K562 (cell line): ENCODE data around the gene SETDB1. TPM values are rescaled to one million over a fixed set of nuclear protein-coding genes. Genes with fewer than 3 reads are reported as not detected.

Experiments
- ADNP ChIP-seq: fragments of 200-800 bp; sonication (Bioruptor generic); IDR thresholded peaks from 2 replicates; pipeline ENCODE4 v1.6.1; 2016; ENCODE audit warnings: missing genetic modification characterization, missing compliant biosample characterization
- BDP1 ChIP-seq: IDR thresholded peaks from 3 replicates; pipeline ENCODE4 v1.6.1; 2011; ENCODE audit not compliant: insufficient read length, insufficient read depth
- BRCA1 ChIP-seq, 2 experiments: fragments of 450-650 bp in 1 of 2; sonication (generic) in 1 of 2; formaldehyde crosslinking in 1 of 2; IDR thresholded peaks; 2 replicates each; pipeline versions ENCODE4 v1.5.0 to v1.6.1; 2017 to 2020; ENCODE audit warnings: mild to moderate bottlenecking in 1 of 2, missing genetic modification reagents in 1 of 2
- CTBP1 ChIP-seq: fragments of 450-650 bp; IDR thresholded peaks from 2 replicates; pipeline ENCODE4 v1.6.1; 2016; ENCODE audit warnings: borderline replicate concordance
- FOSL1 ChIP-seq: fragments of 200-800 bp; sonication (Bioruptor generic); conservative IDR thresholded peaks from 2 replicates; pipeline ENCODE4 v1.6.1; 2016; ENCODE audit warnings: missing genetic modification characterization, missing compliant biosample characterization
- GTF2A2 ChIP-seq: IDR thresholded peaks from 2 replicates; pipeline ENCODE4 v1.6.1; 2016; ENCODE audit warnings: mild to moderate bottlenecking, missing genetic modification characterization, missing compliant biosample characterization
- HDAC2 ChIP-seq: fragments of 450-650 bp; IDR thresholded peaks from 2 replicates; pipeline ENCODE4 v1.6.1; 2016; ENCODE audit warnings: mild to moderate bottlenecking
- KLF1 ChIP-seq: fragments of 450-650 bp; IDR thresholded peaks from 2 replicates; pipeline ENCODE4 v1.6.1; 2016; ENCODE audit warnings: missing genetic modification characterization, missing compliant biosample characterization
- NCOA1 ChIP-seq: fragments of 450-650 bp; IDR thresholded peaks from 2 replicates; pipeline ENCODE4 v1.6.1; 2016; ENCODE audit warnings: low read depth
- NFXL1 ChIP-seq: fragments of 450-650 bp; formaldehyde crosslinking; IDR thresholded peaks from 2 replicates; pipeline ENCODE4 v1.4.0; 2021; ENCODE audit warnings: mild to moderate bottlenecking
- NFYB ChIP-seq: IDR thresholded peaks from 2 replicates; pipeline ENCODE4 v1.6.1; 2011; ENCODE audit warnings: mild to moderate bottlenecking, moderate library complexity; ENCODE audit not compliant: insufficient read length; ENCODE audit errors: extremely low read depth
- RAD21 ChIP-seq, 2 experiments: fragments of 250-450 bp in 1 of 2; fragments of 450-650 bp in 1 of 2; sonication (Bioruptor Pico) in 1 of 2; formaldehyde crosslinking in 1 of 2; IDR thresholded peaks in 1 of 2; conservative IDR thresholded peaks in 1 of 2; 2 replicates each; pipeline versions ENCODE4 v1.4.0 to v1.8.0; 2020 to 2022; ENCODE audit warnings: mild to moderate bottlenecking in 2 of 2, moderate library complexity in 1 of 2
- STAT5B ChIP-seq: fragments of 250-450 bp; sonication (Bioruptor Pico); IDR thresholded peaks from 2 replicates; pipeline ENCODE4 v1.8.0; 2021; ENCODE audit warnings: mild to moderate bottlenecking, inconsistent platforms
- TSC22D4 ChIP-seq: fragments of 450-650 bp; IDR thresholded peaks from 2 replicates; pipeline ENCODE4 v1.6.1; 2016; ENCODE audit warnings: missing genetic modification characterization, missing biosample characterization, control low read depth
- ZC3H4 ChIP-seq: sonication (generic); formaldehyde crosslinking; IDR thresholded peaks from 2 replicates; pipeline ENCODE4 v1.9.0; 2021; ENCODE audit warnings: missing genetic modification reagents, borderline replicate concordance
- ZFP91 ChIP-seq: sonication (generic); formaldehyde crosslinking; IDR thresholded peaks from 2 replicates; pipeline ENCODE4 v1.8.0; 2022; ENCODE audit warnings: mild to moderate bottlenecking, missing genetic modification reagents
- ZNF253 ChIP-seq: fragments of 250-450 bp; sonication (Bioruptor Pico); conservative IDR thresholded peaks from 2 replicates; pipeline ENCODE4 v1.6.1; 2021; ENCODE audit warnings: mild to moderate bottlenecking
- ZNF408 ChIP-seq: fragments of 250-450 bp; sonication (Bioruptor Pico); IDR thresholded peaks from 2 replicates; pipeline ENCODE4 v1.4.0; 2020; ENCODE audit warnings: low read depth, mild to moderate bottlenecking, moderate library complexity
- polyA plus RNA-seq, 8 experiments: library from polyadenylated mRNA; depleted of rRNA in 4 of 8; stranded (reverse) in 5 of 8; unstranded in 3 of 8; fragments of >200 nt; fragmentation: Nextera tagmentation in 2 of 8; fragmentation: Illumina TruSeq in 1 of 8; extraction: Ambion mirVana in 2 of 8; extraction: Trizol in 1 of 8; gene quantifications; 2 replicates each; pipeline versions ENCODE4 v1.2.1 to v1.2.3, GENCODE V29; 2011 to 2014; ENCODE audit warnings: inconsistent platforms in 1 of 8, missing spikeins in 1 of 8
- total RNA-seq, 7 experiments: library from RNA; depleted of rRNA in 6 of 7; stranded (reverse); fragments of >200 nt in 6 of 7; fragmentation: Illumina TruSeq in 2 of 7; extraction: Trizol in 2 of 7; gene quantifications; 2 replicates each; pipeline versions ENCODE4 v1.2.1 to v1.2.3, GENCODE V29; 2011 to 2021; ENCODE audit warnings: low replicate concordance in 1 of 7
- TF ChIP-seq, protein P1 (sequence below): fragments of 250-450 bp; sonication (Bioruptor Pico); IDR thresholded peaks from 2 replicates; pipeline ENCODE4 v1.4.0; 2020
- TF ChIP-seq, protein P2 (sequence below), 2 experiments: fragments of 450-650 bp; IDR thresholded peaks; 2 replicates each; pipeline ENCODE4 v1.6.1; 2016

SETDB1 gene
- total and polyA plus RNA-seq, 9 of the 15 experiments (the other 6 are each of a cell fraction or from before 2014, with no cell fraction given), result 21.5 to 64.4 (median 42.0) TPM

GRCh38 chr1:150976879-150977694, 50.9 kb downstream of the SETDB1 start (continued):
- TF ChIP-seq, protein P1, sequence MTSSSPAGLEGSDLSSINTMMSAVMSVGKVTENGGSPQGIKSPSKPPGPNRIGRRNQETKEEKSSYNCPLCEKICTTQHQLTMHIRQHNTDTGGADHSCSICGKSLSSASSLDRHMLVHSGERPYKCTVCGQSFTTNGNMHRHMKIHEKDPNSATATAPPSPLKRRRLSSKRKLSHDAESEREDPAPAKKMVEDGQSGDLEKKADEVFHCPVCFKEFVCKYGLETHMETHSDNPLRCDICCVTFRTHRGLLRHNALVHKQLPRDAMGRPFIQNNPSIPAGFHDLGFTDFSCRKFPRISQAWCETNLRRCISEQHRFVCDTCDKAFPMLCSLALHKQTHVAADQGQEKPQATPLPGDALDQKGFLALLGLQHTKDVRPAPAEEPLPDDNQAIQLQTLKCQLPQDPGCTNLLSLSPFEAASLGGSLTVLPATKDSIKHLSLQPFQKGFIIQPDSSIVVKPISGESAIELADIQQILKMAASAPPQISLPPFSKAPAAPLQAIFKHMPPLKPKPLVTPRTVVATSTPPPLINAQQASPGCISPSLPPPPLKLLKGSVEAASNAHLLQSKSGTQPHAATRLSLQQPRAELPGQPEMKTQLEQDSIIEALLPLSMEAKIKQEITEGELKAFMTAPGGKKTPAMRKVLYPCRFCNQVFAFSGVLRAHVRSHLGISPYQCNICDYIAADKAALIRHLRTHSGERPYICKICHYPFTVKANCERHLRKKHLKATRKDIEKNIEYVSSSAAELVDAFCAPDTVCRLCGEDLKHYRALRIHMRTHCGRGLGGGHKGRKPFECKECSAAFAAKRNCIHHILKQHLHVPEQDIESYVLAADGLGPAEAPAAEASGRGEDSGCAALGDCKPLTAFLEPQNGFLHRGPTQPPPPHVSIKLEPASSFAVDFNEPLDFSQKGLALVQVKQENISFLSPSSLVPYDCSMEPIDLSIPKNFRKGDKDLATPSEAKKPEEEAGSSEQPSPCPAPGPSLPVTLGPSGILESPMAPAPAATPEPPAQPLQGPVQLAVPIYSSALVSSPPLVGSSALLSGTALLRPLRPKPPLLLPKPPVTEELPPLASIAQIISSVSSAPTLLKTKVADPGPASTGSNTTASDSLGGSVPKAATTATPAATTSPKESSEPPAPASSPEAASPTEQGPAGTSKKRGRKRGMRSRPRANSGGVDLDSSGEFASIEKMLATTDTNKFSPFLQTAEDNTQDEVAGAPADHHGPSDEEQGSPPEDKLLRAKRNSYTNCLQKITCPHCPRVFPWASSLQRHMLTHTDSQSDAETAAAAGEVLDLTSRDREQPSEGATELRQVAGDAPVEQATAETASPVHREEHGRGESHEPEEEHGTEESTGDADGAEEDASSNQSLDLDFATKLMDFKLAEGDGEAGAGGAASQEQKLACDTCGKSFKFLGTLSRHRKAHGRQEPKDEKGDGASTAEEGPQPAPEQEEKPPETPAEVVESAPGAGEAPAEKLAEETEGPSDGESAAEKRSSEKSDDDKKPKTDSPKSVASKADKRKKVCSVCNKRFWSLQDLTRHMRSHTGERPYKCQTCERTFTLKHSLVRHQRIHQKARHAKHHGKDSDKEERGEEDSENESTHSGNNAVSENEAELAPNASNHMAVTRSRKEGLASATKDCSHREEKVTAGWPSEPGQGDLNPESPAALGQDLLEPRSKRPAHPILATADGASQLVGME (CRISPR knock-in tag), result peak; percentile 95
- no peak for TF ChIP-seq ZC3H4 (CRISPR knock-in tag)
- TF ChIP-seq CTBP1, result peak; percentile 98
- TF ChIP-seq KLF1 (tag), result no peak
- TF ChIP-seq GTF2A2 (tag), result no peak
- TF ChIP-seq ZFP91 (CRISPR knock-in tag), result no peak
- no peak for TF ChIP-seq ADNP (tag)
- peak; percentile 87 for TF ChIP-seq FOSL1
- no peak for TF ChIP-seq BDP1
- TF ChIP-seq HDAC2, result peak; percentile 87
- no peak for TF ChIP-seq RAD21 (CRISPR knock-in tag; conservative IDR thresholded peaks at IDR 0.05 in 1 of 2, IDR thresholded peaks at IDR 0.05 in 1 of 2)
- no peak for TF ChIP-seq STAT5B (CRISPR knock-in tag)
- TF ChIP-seq, protein P2, sequence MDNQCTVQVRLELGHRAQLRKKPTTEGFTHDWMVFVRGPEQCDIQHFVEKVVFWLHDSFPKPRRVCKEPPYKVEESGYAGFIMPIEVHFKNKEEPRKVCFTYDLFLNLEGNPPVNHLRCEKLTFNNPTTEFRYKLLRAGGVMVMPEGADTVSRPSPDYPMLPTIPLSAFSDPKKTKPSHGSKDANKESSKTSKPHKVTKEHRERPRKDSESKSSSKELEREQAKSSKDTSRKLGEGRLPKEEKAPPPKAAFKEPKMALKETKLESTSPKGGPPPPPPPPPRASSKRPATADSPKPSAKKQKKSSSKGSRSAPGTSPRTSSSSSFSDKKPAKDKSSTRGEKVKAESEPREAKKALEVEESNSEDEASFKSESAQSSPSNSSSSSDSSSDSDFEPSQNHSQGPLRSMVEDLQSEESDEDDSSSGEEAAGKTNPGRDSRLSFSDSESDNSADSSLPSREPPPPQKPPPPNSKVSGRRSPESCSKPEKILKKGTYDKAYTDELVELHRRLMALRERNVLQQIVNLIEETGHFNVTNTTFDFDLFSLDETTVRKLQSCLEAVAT (IDR thresholded peaks at IDR 0.05), result peak in 1 of 2 experiments; percentile 76; a peak in 2 of 4 replicates
- TF ChIP-seq NFXL1 (CRISPR knock-in tag), result no peak
- no peak for TF ChIP-seq NFYB
- TF ChIP-seq NCOA1, result peak; percentile 79
- TF ChIP-seq TSC22D4 (tag), result no peak
- no peak for TF ChIP-seq BRCA1 (IDR thresholded peaks at IDR 0.05)
- TF ChIP-seq BRCA1 (CRISPR knock-in tag; IDR thresholded peaks at IDR 0.05), result no peak
- no peak for TF ChIP-seq ZNF253 (CRISPR knock-in tag)
- no peak for TF ChIP-seq ZNF408
